ENCODE results near the gene DLG1. TPM values are rescaled to one million over a fixed set of nuclear protein-coding genes. Genes with fewer than 3 reads are reported as not detected.

Gene DLG1
- total and polyA plus RNA-seq, 7 donors: 16.1 to 57.6 (median 51.3) TPM

GRCh38 chr3:197338586-197338985, 40.2 kb upstream of the DLG1 start:
- Histone ChIP-seq H3K36me3 (ENCODE audit: insufficient read depth in 1 of 2, low read depth in 1 of 2) (no peaks in the 10 kb centered on the region), H3K27ac (no peak overlapping the region), H3K27me3 (ENCODE audit: insufficient read depth in 3 of 3, low read length in 2 of 3) (no peaks in the 10 kb centered on the region), H3K4me1 (no peaks in the 10 kb centered on the region), H3K4me3 (no peak overlapping the region), H3K9me3 (no peaks in the 10 kb centered on the region)
- WGBS, 3 donors: 70 to 83% (median 73%) methylated on average over 6 of the region's 6 CpGs
- no peak for TF ChIP-seq CTCF (IDR thresholded peaks at IDR 0.05)
- ATAC-seq (peak in 3 of 4 donors; percentile 29 to 76 (median 64)), DNase-seq (no peak)
- intact Hi-C loops (cut with DNase I): no loop called here

GRCh38 chr3:197337656-197338055, 39.2 kb upstream of the DLG1 start:
- Histone ChIP-seq H3K4me3 (no peak overlapping the region), H3K27me3 (ENCODE audit: insufficient read depth in 3 of 3, low read length in 2 of 3) (no peaks in the 10 kb centered on the region), H3K4me1 (no peaks in the 10 kb centered on the region), H3K27ac (no peak overlapping the region), H3K9me3 (no peaks in the 10 kb centered on the region), H3K36me3 (ENCODE audit: insufficient read depth in 1 of 2, low read depth in 1 of 2) (no peaks in the 10 kb centered on the region)
- intact Hi-C loops (cut with DNase I): no loop called here
- 88 to 97% (median 96%) methylated on average over 4 of the region's 4 CpGs for WGBS, 3 donors
- TF ChIP-seq CTCF (IDR thresholded peaks at IDR 0.05): no peak
- DNase-seq (no peak), ATAC-seq (no peak)

GRCh38 chr3:197337214-197337613, 38.8 kb upstream of the DLG1 start:
- WGBS, 3 donors: 93 to 97% (median 96%) methylated on average over 5 of the region's 5 CpGs
- H3K36me3 ChIP-seq (ENCODE audit: insufficient read depth in 1 of 2, low read depth in 1 of 2): no peaks in the 10 kb centered on the region
- H3K27me3 ChIP-seq (ENCODE audit: insufficient read depth in 3 of 3, low read length in 2 of 3): no peaks in the 10 kb centered on the region
- no peak overlapping the region for H3K4me3 ChIP-seq
- TF ChIP-seq CTCF (IDR thresholded peaks at IDR 0.05): no peak
- H3K9me3 ChIP-seq: no peaks in the 10 kb centered on the region
- no peak for DNase-seq
- intact Hi-C loops (cut with DNase I): no loop called here
- H3K4me1 ChIP-seq: no peaks in the 10 kb centered on the region
- ATAC-seq: no peak
- H3K27ac ChIP-seq: no peak overlapping the region

GRCh38 chr3:197336348-197336747, 37.9 kb upstream of the DLG1 start:
- H3K9me3 ChIP-seq: no peaks in the 10 kb centered on the region
- no peak overlapping the region for H3K4me3 ChIP-seq
- intact Hi-C loops (cut with DNase I): no loop called here
- TF ChIP-seq CTCF (IDR thresholded peaks at IDR 0.05): no peak
- 50 to 78% (median 59%) methylated on average over 4 of the region's 4 CpGs for WGBS, 3 donors
- no peaks in the 10 kb centered on the region for H3K27me3 ChIP-seq (ENCODE audit: insufficient read depth in 3 of 3, low read length in 2 of 3)
- ATAC-seq (peak in 1 of 4 donors; percentile 58), DNase-seq (no peak)
- no peaks in the 10 kb centered on the region for H3K4me1 ChIP-seq
- H3K36me3 ChIP-seq (ENCODE audit: insufficient read depth in 1 of 2, low read depth in 1 of 2): no peaks in the 10 kb centered on the region
- no peak overlapping the region for H3K27ac ChIP-seq

GRCh38 chr3:197335428-197336132, 37.2 kb upstream of the DLG1 start:
- no peak overlapping the region for H3K4me3 ChIP-seq
- no peaks in the 10 kb centered on the region for H3K4me1 ChIP-seq
- no peaks in the 10 kb centered on the region for H3K9me3 ChIP-seq
- H3K36me3 ChIP-seq (ENCODE audit: insufficient read depth in 1 of 2, low read depth in 1 of 2): no peaks in the 10 kb centered on the region
- H3K27me3 ChIP-seq (ENCODE audit: insufficient read depth in 3 of 3, low read length in 2 of 3): no peaks in the 10 kb centered on the region
- intact Hi-C loops (cut with DNase I): no loop called here
- DNase-seq: peak in 1 of 2 donors; percentile 63
- TF ChIP-seq CTCF (IDR thresholded peaks at IDR 0.05): no peak
- peak in 3 of 4 donors; percentile 30 to 54 (median 43) for ATAC-seq
- H3K27ac ChIP-seq: no peak overlapping the region
- WGBS, 3 donors: 58 to 65% (median 65%) methylated on average over 13 of the region's 13 CpGs

Data from psoas muscle (tissue), 8 donors.